Measurements from ENCODE around the gene CHST15.
A peak's percentile ranks its signal among the peaks of the same experiment; 100 is the strongest.

CHST15 gene

GRCh38 chr10:123998197-123999141, 94.9 kb downstream of the CHST15 start:
- DNase-seq (ENCODE audit: low read depth, low spot score): no peak

- DNase-seq (ENCODE audit: low read depth, low spot score): no peak
These were observed 95.8 kb downstream of the CHST15 start for GRCh38 chr10:123997486-123998196.

- DNase-seq (ENCODE audit: low read depth, low spot score): no peak
These were observed 96.4 kb downstream of the CHST15 start for GRCh38 chr10:123997013-123997412.

- no peak for DNase-seq (ENCODE audit: low read depth, low spot score)
These were observed 97.1 kb downstream of the CHST15 start for GRCh38 chr10:123996302-123996701.

GRCh38 chr10:123995461-123996131, 97.8 kb downstream of the CHST15 start:
- peak; percentile 90 for DNase-seq (ENCODE audit: low read depth, low spot score)

- no peak for DNase-seq (ENCODE audit: low read depth, low spot score)
These were observed 98.3 kb downstream of the CHST15 start for GRCh38 chr10:123995082-123995460.

- DNase-seq (ENCODE audit: low read depth, low spot score): peak; percentile 98
These were observed 98.8 kb downstream of the CHST15 start for GRCh38 chr10:123994417-123995081.

GRCh38 chr10:123993534-123994416, 99.6 kb downstream of the CHST15 start:
- no peak for DNase-seq (ENCODE audit: low read depth, low spot score)

- no peak for DNase-seq (ENCODE audit: low read depth, low spot score)
These were observed 101.5 kb downstream of the CHST15 start for GRCh38 chr10:123991611-123992570.

- DNase-seq (ENCODE audit: low read depth, low spot score): no peak
These were observed 102.5 kb downstream of the CHST15 start for GRCh38 chr10:123990889-123991288.

- no peak for DNase-seq (ENCODE audit: low read depth, low spot score)
These were observed 104.7 kb downstream of the CHST15 start for GRCh38 chr10:123988694-123989093.

- peak; percentile 8 for DNase-seq (ENCODE audit: low read depth, low spot score)
These were observed 106.7 kb downstream of the CHST15 start for GRCh38 chr10:123986736-123987135.

- peak; percentile 41 for DNase-seq (ENCODE audit: low read depth, low spot score)
These were observed 119.0 kb downstream of the CHST15 start for GRCh38 chr10:123974406-123974805.

- peak; percentile 74 for DNase-seq (ENCODE audit: low read depth, low spot score)
These were observed 120.7 kb downstream of the CHST15 start for GRCh38 chr10:123972481-123973401.

GRCh38 chr10:123970927-123971286, 122.5 kb downstream of the CHST15 start:
- no peak for DNase-seq (ENCODE audit: low read depth, low spot score)

- DNase-seq (ENCODE audit: low read depth, low spot score): peak; percentile 51
These were observed 123.0 kb downstream of the CHST15 start for GRCh38 chr10:123970207-123970926.

GRCh38 chr10:123967626-123968243, 125.7 kb downstream of the CHST15 start:
- peak; percentile 89 for DNase-seq (ENCODE audit: low read depth, low spot score)

Data from ELF-1 (cell line).